HPDE6-E6E7 (cell line): ENCODE measurements around the gene TUBB4A.

ENCODE experiments used
- DNase-seq: peaks from one replicate; pipeline ENCODE4 v3.0.0; 2011; ENCODE audit warnings: missing footprints; ENCODE audit errors: extremely low spot score

Gene TUBB4A

GRCh38 chr19:6466526-6467248, 35.4 kb downstream of the TUBB4A start:
- DNase-seq, result no peak

- no peak for DNase-seq
These were observed 36.4 kb downstream of the TUBB4A start for GRCh38 chr19:6465663-6466062.

GRCh38 chr19:6465006-6465405, 37.1 kb downstream of the TUBB4A start:
- DNase-seq, result no peak

GRCh38 chr19:6464070-6464873, 37.8 kb downstream of the TUBB4A start, which contains the start of gene CRB3:
Gene CRB3, plus strand, starts transcription at chr19:6464271. Its CDS starts 431 bp downstream, at chr19:6464702.
- DNase-seq, result peak; percentile 93

- peak; percentile 88 for DNase-seq
These were observed 41.8 kb downstream of the TUBB4A start for GRCh38 chr19:6460099-6460884.

- DNase-seq, result peak; percentile 74
These were observed 42.6 kb downstream of the TUBB4A start, which contains the start of gene SLC25A23 for GRCh38 chr19:6459262-6460098. Gene SLC25A23, minus strand, starts transcription at chr19:6459792. Its CDS starts 164 bp downstream, at chr19:6459628.

GRCh38 chr19:6458695-6459261, 43.3 kb downstream of the TUBB4A start:
- DNase-seq, result no peak

- DNase-seq, result no peak
These were observed 44.0 kb downstream of the TUBB4A start for GRCh38 chr19:6457958-6458694.

- no peak for DNase-seq
These were observed 46.2 kb downstream of the TUBB4A start for GRCh38 chr19:6455924-6456323.

- DNase-seq, result no peak
These were observed 48.1 kb downstream of the TUBB4A start for GRCh38 chr19:6453951-6454565.

GRCh38 chr19:6452899-6453298, 49.2 kb downstream of the TUBB4A start:
- DNase-seq, result no peak

- DNase-seq, result no peak
These were observed 49.9 kb downstream of the TUBB4A start for GRCh38 chr19:6452223-6452614.

GRCh38 chr19:6451583-6452222, 50.4 kb downstream of the TUBB4A start:
- no peak for DNase-seq

- no peak for DNase-seq
These were observed 51.9 kb downstream of the TUBB4A start for GRCh38 chr19:6450166-6450565.

- DNase-seq, result no peak
These were observed 54.1 kb downstream of the TUBB4A start for GRCh38 chr19:6448045-6448444.

GRCh38 chr19:6446452-6446851, 55.7 kb downstream of the TUBB4A start:
- DNase-seq, result no peak
